ENCODE measurements around the gene CUL5.

DNA sequence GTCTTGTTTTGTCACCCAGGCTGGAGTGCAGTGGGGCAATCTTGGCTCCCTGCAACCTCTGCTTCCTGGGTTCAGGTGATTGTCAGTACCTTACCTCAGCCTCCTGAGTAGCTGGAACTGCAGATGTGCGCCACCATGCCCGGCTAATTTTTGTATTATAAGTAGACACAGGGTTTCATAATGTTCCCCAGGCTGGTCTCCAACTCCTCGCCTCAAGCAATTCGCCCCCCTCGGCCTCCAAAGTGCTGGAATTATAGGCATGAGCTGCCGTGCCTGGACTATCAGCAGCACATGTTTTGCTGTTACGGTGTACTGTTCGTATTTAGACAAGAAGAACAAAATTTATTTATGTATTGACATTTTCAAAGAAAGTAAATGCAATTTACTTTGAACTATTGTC is 45.6 kb upstream of the CUL5 start:
- TF ChIP-seq FOXP2 (optimal IDR thresholded peaks at IDR 0.05; ENCODE audit: control extremely low read depth, extremely low read length, insufficient read depth) = no peak
- no peak for TF ChIP-seq POLR2AphosphoS5 (IDR thresholded peaks at IDR 0.05; ENCODE audit: borderline replicate concordance, low read depth, low read length)
- no peak for TF ChIP-seq EZH2 (IDR thresholded peaks at IDR 0.05)

All from SK-N-MC (cell line).